Endothelial cell of umbilical vein (primary cell): ENCODE measurements around the gene RGS19. TPM values are rescaled to one million over a fixed set of nuclear protein-coding genes. Genes with fewer than 3 reads are reported as not detected.

Experiments
- BruUV-seq: library from RNA; stranded (reverse); fragments of 400-500 nt; replicated peaks from 2 replicates; lab custom pipeline; 2021; lab: Mats Ljungman, UMichigan
- CTCF ChIA-PET: fragments of 300-600, 350-600 bp; sonication (Branson Sonifier 250); formaldehyde crosslinking; loops from one replicate; lab custom pipeline; 2021; ENCODE audit warnings: antibody characterized with exemption, inconsistent platforms; lab: Charles Lee
- POLR2A ChIA-PET: fragments of 300-600, 350-600 bp; sonication (Branson Sonifier 250); formaldehyde crosslinking; loops from one replicate; lab custom pipeline; 2021; ENCODE audit warnings: antibody characterized with exemption, inconsistent platforms; lab: Charles Lee
- DNase-seq: peaks from one replicate; pipeline ENCODE4 v3.0.0-alpha.2; 2011; ENCODE audit warnings: low read depth, low spot score
- FAIRE-seq: peaks from 2 replicates; lab custom pipeline; 2011; peaks lifted over from hg19 to GRCh38; lab: Jason Lieb, UNC
- H2AFZ ChIP-seq: 2 replicates; pipeline ENCODE4 v1.6.0; 2012; ENCODE audit warnings: low read depth, low read length, control low read depth, inconsistent platforms
- H3K27ac ChIP-seq: 2 replicates; pipeline ENCODE4 v1.5.1; 2011; ENCODE audit warnings: low read depth, mild to moderate bottlenecking, control low read depth, low read length, moderate library complexity; ENCODE audit not compliant: insufficient read depth
- H3K27me3 ChIP-seq, 2 experiments: 2 replicates each; pipeline versions ENCODE4 v1.6.0 to v1.6.1; 2011; ENCODE audit warnings: low read length in 2 of 2, mixed read lengths in 1 of 2; ENCODE audit not compliant: control insufficient read depth in 2 of 2, insufficient read depth in 2 of 2
- H3K36me3 ChIP-seq, 2 experiments: 2 replicates in 1 of 2; 3 replicates in 1 of 2; pipeline ENCODE4 v1.5.1; 2011; ENCODE audit warnings: low read length in 2 of 2, mild to moderate bottlenecking in 1 of 2, moderate library complexity in 1 of 2; ENCODE audit not compliant: control insufficient read depth in 2 of 2, insufficient read depth in 2 of 2; ENCODE audit errors: extremely low read depth in 1 of 2
- H3K4me1 ChIP-seq: 3 replicates; pipeline ENCODE4 v1.5.1; 2011; ENCODE audit warnings: mild to moderate bottlenecking, low read length; ENCODE audit not compliant: control insufficient read depth, insufficient read depth; ENCODE audit errors: extremely low read depth
- H3K4me2 ChIP-seq: 2 replicates; pipeline ENCODE4 v1.6.1; 2011; ENCODE audit warnings: low read length, control low read depth, mixed read lengths; ENCODE audit not compliant: insufficient read depth
- H3K4me3 ChIP-seq, 3 experiments: fragments of 200-600 bp in 1 of 3; sonication (generic), shearing (Covaris generic) in 1 of 3; replicated peaks in 1 of 3; 2 replicates each; pipeline ENCODE4 v1.5.1; 2011 to 2016; ENCODE audit warnings: control low read depth in 3 of 3, low read length in 3 of 3, mild to moderate bottlenecking in 2 of 3, inconsistent platforms in 1 of 3, low read depth in 1 of 3, moderate library complexity in 1 of 3; ENCODE audit not compliant: insufficient read depth in 1 of 3
- H3K79me2 ChIP-seq: 2 replicates; pipeline ENCODE4 v1.6.0; 2012; ENCODE audit warnings: low read length, inconsistent platforms; ENCODE audit not compliant: control insufficient read depth, insufficient read depth
- H3K9ac ChIP-seq: replicated peaks from 2 replicates; pipeline ENCODE3; 2011; ENCODE audit warnings: low read length, control low read depth; ENCODE audit not compliant: insufficient read depth; ENCODE audit errors: extremely low read depth
- H3K9me1 ChIP-seq: replicated peaks from 3 replicates; pipeline ENCODE4 v1.6.0; 2011; ENCODE audit warnings: mild to moderate bottlenecking, low read length; ENCODE audit not compliant: control insufficient read depth, insufficient read depth; ENCODE audit errors: extremely low read depth
- H3K9me3 ChIP-seq: replicated peaks from 2 replicates; pipeline ENCODE4 v1.5.1; 2012; ENCODE audit warnings: low read length, inconsistent platforms; ENCODE audit not compliant: control insufficient read depth, insufficient read depth
- H4K20me1 ChIP-seq: replicated peaks from 2 replicates; pipeline ENCODE3; 2011; ENCODE audit warnings: mild to moderate bottlenecking, low read length; ENCODE audit not compliant: control insufficient read depth, insufficient read depth; ENCODE audit errors: extremely low read depth
- EZH2 ChIP-seq: IDR thresholded peaks from 2 replicates; pipeline ENCODE4 v1.6.1; 2012; ENCODE audit warnings: borderline replicate concordance, low read depth, mild to moderate bottlenecking, moderate library complexity, low read length, inconsistent platforms; ENCODE audit not compliant: severe bottlenecking
- FOS ChIP-seq: IDR thresholded peaks from 2 replicates; pipeline ENCODE4 v1.6.1; 2011; ENCODE audit warnings: mild to moderate bottlenecking, low read length, moderate library complexity, borderline replicate concordance; ENCODE audit not compliant: insufficient read depth
- GATA2 ChIP-seq: IDR thresholded peaks from 2 replicates; pipeline ENCODE4 v1.7.0; 2011; ENCODE audit warnings: low read depth, mild to moderate bottlenecking, moderate library complexity, mixed read lengths, low read length; ENCODE audit not compliant: insufficient read length, insufficient read depth
- JUN ChIP-seq: IDR thresholded peaks from 2 replicates; pipeline ENCODE4 v1.6.1; 2011; ENCODE audit warnings: borderline replicate concordance, low read depth; ENCODE audit not compliant: insufficient read length, insufficient read depth
- MYC ChIP-seq: IDR thresholded peaks from one replicate; pipeline ENCODE4 v1.6.1; 2011; ENCODE audit warnings: mild to moderate bottlenecking, low read depth, low read length
- POLR2A ChIP-seq: IDR thresholded peaks from 2 replicates; pipeline ENCODE4 v1.6.1; 2012; ENCODE audit warnings: low read depth, mild to moderate bottlenecking, control low read depth, low read length
- POLR2AphosphoS5 ChIP-seq: IDR thresholded peaks from 2 replicates; pipeline ENCODE4 v1.6.1; 2012; ENCODE audit warnings: low read depth, mild to moderate bottlenecking, control low read depth, low read length, moderate library complexity; ENCODE audit not compliant: insufficient read depth
- dilution Hi-C: fragments of 300-500 bp; cut with MboI; formaldehyde crosslinking; loops from one replicate; pipeline ENCODE4 v1.15.0; 2019; ENCODE audit warnings: low sequenced_read_pairs; ENCODE audit not compliant: extremely low pct_ligation_motif_present
- intact Hi-C: fragments of 100-400 bp; cut with micrococcal nuclease; formaldehyde crosslinking; loops from one replicate; pipeline ENCODE4 v1.10.0; 2022
- polyA plus RNA-seq, 4 experiments: library from polyadenylated mRNA; depleted of rRNA in 3 of 4; stranded (reverse) in 3 of 4; unstranded in 1 of 4; fragments of >200 nt; gene quantifications; 2 replicates each; pipeline versions ENCODE4 v1.2.1 to v1.2.3, GENCODE V29; 2011 to 2012; ENCODE audit warnings: missing spikeins in 1 of 4
- total RNA-seq: library from RNA; stranded (reverse); gene quantifications from 2 replicates; pipeline ENCODE4 v1.2.3, GENCODE V29; 2021
- TF ChIP-seq, protein P1 (sequence below): IDR thresholded peaks from 2 replicates; pipeline ENCODE4 v1.6.1; 2011; ENCODE audit not compliant: insufficient read depth, insufficient read length
- TF ChIP-seq, protein P2 (sequence below), 2 donors: IDR thresholded peaks; 1 replicate in 1 of 2; 2 replicates in 1 of 2; pipeline ENCODE4 v1.5.1; 2011; ENCODE audit warnings: low read length in 2 of 2, mild to moderate bottlenecking in 2 of 2, moderate library complexity in 2 of 2, control low read depth in 1 of 2, inconsistent platforms in 1 of 2, low read depth in 1 of 2; ENCODE audit not compliant: insufficient read depth in 1 of 2; ENCODE audit errors: extremely low read depth in 1 of 2

The RGS19 gene
- total and polyA plus RNA-seq, 2 donors (not counting 3 experiments of a cell fraction or from before 2014, with no cell fraction given): 27.8 to 33.7 TPM

- POLR2A ChIA-PET: no interaction called here
- intact Hi-C loops (no loop called here), dilution Hi-C loops (no loop called here)
- Histone ChIP-seq H3K4me3 (no peak overlapping the region), H3K79me2 (no peaks in the 10 kb centered on the region), H3K27me3 (no peaks in the 10 kb centered on the region), H3K4me2 (no peak overlapping the region), H3K4me1 (peaks cover 7% of the 10 kb centered on the region), H2AFZ (no peak overlapping the region), H3K36me3 (peaks cover 5 to 23% of the 10 kb centered on the region in 2 experiments), H3K9ac (no peak overlapping the region), H3K9me1 (no peaks in the 10 kb centered on the region), H4K20me1 (no peaks in the 10 kb centered on the region), H3K27ac (no peak overlapping the region), H3K9me3 (no peaks in the 10 kb centered on the region)
- BruUV-seq: no TSS peak
- TF ChIP-seq EZH2: no peak
- FAIRE-seq (no peak), DNase-seq (no peak)
- CTCF ChIA-PET: interaction anchor here (1.3 to 1.7 kb wide), 2 partner anchors 20 to 23 kb away, joined by 3 to 6 read pairs; no protein-coding TSS in a partner anchor
These were observed 45.3 kb downstream of the RGS19 start for GRCh38 chr20:64033981-64034493.

- H3K4me3 ChIP-seq: no peak overlapping the region
- intact Hi-C loops: no loop called here
- ChIA-PET POLR2A (interaction anchor here (0.5 kb wide), 1 partner anchor 516 kb away, joined by 3 read pairs; no protein-coding TSS in a partner anchor), CTCF (interaction anchor here (1.2 to 1.9 kb wide), 4 partner anchors 14 to 88 kb away, joined by 3 to 6 read pairs (median 4); no protein-coding TSS in a partner anchor)
- H3K9me3 ChIP-seq: no peaks in the 10 kb centered on the region
- DNase-seq (no peak), FAIRE-seq (no peak)
- no peaks in the 10 kb centered on the region for H4K20me1 ChIP-seq
- H3K4me2 ChIP-seq: no peak overlapping the region
- H3K27me3 ChIP-seq: no peaks in the 10 kb centered on the region
- H3K27ac ChIP-seq: no peak overlapping the region
- BruUV-seq: no TSS peak
- TF ChIP-seq GATA2 (no peak), POLR2A (no peak), JUN (no peak), MYC (no peak), FOS (no peak), POLR2AphosphoS5 (no peak), EZH2 (no peak)
- TF ChIP-seq, protein P1, sequence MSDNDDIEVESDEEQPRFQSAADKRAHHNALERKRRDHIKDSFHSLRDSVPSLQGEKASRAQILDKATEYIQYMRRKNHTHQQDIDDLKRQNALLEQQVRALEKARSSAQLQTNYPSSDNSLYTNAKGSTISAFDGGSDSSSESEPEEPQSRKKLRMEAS: no peak
- TF ChIP-seq, protein P2, sequence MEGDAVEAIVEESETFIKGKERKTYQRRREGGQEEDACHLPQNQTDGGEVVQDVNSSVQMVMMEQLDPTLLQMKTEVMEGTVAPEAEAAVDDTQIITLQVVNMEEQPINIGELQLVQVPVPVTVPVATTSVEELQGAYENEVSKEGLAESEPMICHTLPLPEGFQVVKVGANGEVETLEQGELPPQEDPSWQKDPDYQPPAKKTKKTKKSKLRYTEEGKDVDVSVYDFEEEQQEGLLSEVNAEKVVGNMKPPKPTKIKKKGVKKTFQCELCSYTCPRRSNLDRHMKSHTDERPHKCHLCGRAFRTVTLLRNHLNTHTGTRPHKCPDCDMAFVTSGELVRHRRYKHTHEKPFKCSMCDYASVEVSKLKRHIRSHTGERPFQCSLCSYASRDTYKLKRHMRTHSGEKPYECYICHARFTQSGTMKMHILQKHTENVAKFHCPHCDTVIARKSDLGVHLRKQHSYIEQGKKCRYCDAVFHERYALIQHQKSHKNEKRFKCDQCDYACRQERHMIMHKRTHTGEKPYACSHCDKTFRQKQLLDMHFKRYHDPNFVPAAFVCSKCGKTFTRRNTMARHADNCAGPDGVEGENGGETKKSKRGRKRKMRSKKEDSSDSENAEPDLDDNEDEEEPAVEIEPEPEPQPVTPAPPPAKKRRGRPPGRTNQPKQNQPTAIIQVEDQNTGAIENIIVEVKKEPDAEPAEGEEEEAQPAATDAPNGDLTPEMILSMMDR (IDR thresholded peaks at IDR 0.05; ENCODE audit: extremely low read depth in 1 of 2, insufficient read depth in 1 of 2, low read depth in 1 of 2, low read length in 2 of 2): no peak
- dilution Hi-C loops: no loop called here
- peaks cover 5 to 29% of the 10 kb centered on the region in 2 experiments for H3K36me3 ChIP-seq
- H2AFZ ChIP-seq: no peak overlapping the region
- no peaks in the 10 kb centered on the region for H3K79me2 ChIP-seq
- peaks cover 7% of the 10 kb centered on the region for H3K4me1 ChIP-seq
- H3K9ac ChIP-seq: no peak overlapping the region
- no peaks in the 10 kb centered on the region for H3K9me1 ChIP-seq
These were observed 46.4 kb downstream of the RGS19 start for GRCh38 chr20:64032706-64033624.
